NCI-H128 (cell line): ENCODE results near the gene AIRE.
"Not testable (repeated sequence)": the region's sequence is repeated elsewhere in the genome, so short reads cannot be mapped to it uniquely, and the experiment has no call there.

Source experiments
- DNase-seq: peaks from one replicate; lab custom pipeline; 2025; ENCODE audit not compliant: unreplicated experiment; lab: John Stamatoyannopoulos, UW

Gene AIRE

GRCh38 chr21:44265734-44266270 lies 19.9 kb upstream of the AIRE start:
- DNase-seq = no peak

GRCh38 chr21:44267655-44268142 lies 18.0 kb upstream of the AIRE start:
- no peak for DNase-seq

- DNase-seq = no peak
These were observed 16.6 kb upstream of the AIRE start for GRCh38 chr21:44269090-44269489.

DNA sequence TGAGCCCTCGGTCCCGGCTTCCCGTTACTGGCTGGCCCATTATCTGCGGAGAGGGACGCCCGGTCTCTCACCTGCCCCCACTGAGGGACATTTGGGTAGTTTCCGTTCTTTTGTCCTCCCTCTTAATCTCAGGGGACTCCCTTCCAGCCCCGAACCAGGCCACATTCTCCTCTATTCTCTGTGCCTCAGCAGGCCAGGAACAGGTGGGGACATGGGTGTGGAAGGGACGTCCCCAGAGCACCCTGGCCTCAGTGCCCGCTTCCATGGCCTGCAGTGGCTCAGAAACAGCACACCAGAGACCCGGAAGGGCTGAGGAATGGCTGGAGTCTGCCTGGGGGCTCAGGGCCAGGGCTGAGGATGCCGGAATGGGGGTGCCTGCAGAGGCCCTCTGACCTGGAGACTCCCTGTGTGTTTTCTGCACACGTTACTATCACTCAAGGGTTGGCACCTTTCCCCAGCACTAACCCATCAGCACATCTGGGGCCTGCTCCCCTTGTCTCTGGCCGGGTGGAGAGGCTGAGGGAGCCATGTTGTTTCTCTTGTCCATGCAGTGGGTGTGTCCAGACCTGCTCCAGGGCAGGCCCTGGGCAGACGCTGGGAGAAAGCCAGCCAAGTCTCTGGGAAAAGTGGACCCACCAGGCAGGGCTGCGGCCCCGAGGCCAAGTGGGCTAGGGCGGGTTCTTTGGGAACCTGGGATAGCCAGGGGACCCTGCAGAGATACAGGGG lies 14.0 kb upstream of the AIRE start:
- DNase-seq = no peak

DNA sequence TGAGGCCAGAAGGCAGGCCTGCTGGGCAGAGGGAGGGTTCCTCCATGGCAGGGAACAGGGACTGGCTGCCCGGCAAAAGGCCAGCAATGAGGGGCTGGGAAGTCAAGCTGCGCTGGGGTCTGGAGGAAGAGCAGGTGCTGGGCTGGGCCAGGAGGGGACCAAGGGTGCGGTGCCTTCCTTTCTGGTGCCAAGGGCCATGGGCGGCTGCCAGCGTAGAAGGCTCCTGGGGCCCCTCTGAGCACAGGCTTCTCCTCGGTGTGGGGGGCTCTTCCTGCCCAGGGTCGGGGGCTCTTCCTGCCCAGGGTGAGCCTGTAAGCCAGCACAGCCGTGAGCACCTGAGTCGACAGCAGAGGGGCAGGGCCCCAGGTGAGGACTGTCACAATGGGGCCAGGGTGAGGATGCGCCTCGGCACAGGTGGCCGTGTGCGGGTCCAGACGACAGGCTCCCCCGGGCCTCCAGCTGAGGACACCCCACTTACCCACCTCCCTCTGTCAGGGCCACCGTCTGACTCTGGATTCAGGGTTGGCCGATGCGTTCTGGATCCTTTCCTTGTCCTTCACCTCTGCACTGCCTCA lies 13.3 kb upstream of the AIRE start:
- no peak for DNase-seq

DNA sequence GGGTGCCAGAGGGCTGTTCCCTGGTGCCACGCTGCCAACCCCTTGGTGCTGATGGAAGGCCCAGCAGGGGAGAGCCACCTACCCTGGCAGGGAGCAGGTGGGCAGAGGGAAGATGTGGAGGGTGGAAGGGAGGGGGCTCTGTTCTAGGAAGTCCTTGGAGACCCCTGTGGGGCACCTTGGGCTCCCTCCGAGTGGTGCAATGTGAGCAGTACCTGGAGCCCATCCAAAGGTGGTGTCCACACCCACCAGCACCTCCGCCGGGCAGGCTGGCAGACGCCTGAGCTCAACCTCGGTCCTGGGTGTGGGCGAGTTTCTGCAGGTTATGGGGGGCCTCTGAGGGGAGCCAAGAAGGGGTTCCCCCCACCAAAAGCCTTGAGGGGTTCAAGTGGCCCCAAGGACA lies 12.6 kb upstream of the AIRE start:
- no peak for DNase-seq

GRCh38 chr21:44275041-44275440 lies 10.6 kb upstream of the AIRE start:
- no peak for DNase-seq

DNA sequence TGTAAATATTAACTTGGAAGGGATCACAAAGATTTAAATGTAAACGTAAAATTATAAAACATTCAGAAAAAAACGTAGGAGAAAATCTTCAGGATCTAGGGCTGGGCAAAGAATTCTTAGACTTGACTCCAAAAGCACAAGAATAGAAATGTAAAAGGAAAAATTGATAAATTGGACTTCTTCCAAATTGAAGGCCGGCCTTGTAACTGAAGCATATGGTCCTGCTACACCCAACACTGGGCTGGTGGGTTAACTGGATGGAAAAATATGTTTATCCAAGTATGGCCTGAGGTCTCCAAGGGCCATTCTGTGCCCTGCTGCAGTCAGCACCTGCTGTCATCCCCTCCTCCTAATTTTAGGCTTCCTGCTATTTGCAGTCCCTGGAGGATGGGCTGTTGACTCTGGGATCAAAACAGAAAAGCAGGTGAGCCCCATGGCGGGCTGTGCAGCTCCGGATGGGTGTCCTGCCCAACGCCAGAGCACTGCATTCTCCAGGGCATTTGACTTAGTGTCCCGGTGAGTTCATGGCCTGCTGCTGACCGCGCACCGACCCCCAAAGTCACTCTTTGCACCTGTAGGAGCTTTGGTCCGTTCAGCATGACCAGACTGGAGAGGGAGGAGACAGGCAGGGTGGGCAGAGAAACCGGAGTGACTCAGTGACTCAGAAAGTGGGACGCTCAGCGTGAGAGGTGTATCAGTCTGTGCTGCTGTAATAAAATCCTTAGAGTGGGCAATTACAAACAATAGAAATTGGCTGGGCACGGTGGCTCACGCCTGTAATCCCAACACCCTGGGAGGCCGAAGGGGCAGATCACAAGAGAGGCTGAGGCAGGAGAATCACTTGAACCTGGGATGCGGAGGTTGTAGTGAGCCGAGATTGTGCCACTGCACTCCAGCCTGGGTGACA lies 6.1 kb upstream of the AIRE start:
- DNase-seq = no peak

GRCh38 chr21:44281801-44282200 lies 3.9 kb upstream of the AIRE start:
- DNase-seq = no peak

- no peak for DNase-seq
These were observed 3.3 kb upstream of the AIRE start for GRCh38 chr21:44282370-44282769.

DNA sequence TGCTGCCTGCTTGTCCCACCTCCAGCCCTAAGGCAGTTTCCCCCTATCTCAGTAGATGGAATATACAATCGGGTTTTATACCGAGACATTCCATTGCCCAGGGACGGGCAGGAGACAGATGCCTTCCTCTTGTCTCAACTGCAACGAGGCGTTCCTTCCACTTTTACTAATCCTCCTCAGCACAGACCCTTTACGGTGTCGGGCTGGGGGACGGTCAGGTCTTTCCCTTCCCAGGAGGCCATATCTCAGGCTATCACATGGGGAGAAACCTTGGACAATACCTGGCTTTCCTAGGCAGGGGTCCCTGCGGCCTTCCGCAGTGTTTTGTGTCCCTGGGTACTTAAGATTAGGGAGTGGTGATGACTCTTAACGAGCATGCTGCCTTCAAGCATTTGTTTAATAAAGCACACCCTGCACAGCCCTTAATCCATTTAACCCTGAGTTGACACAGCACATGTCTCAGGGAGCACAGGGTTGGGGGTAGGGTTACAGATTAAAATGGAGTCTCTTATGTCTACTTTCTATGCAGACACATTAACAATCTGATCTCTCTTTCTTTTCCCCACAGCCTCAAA lies 2.4 kb upstream of the AIRE start:
- not testable (repeated sequence) for DNase-seq

- DNase-seq = no peak
These were observed 1.7 kb upstream of the AIRE start for GRCh38 chr21:44283948-44284347.

- DNase-seq = no peak
These were observed 525 bp downstream of the AIRE start for GRCh38 chr21:44286086-44286715.

DNA sequence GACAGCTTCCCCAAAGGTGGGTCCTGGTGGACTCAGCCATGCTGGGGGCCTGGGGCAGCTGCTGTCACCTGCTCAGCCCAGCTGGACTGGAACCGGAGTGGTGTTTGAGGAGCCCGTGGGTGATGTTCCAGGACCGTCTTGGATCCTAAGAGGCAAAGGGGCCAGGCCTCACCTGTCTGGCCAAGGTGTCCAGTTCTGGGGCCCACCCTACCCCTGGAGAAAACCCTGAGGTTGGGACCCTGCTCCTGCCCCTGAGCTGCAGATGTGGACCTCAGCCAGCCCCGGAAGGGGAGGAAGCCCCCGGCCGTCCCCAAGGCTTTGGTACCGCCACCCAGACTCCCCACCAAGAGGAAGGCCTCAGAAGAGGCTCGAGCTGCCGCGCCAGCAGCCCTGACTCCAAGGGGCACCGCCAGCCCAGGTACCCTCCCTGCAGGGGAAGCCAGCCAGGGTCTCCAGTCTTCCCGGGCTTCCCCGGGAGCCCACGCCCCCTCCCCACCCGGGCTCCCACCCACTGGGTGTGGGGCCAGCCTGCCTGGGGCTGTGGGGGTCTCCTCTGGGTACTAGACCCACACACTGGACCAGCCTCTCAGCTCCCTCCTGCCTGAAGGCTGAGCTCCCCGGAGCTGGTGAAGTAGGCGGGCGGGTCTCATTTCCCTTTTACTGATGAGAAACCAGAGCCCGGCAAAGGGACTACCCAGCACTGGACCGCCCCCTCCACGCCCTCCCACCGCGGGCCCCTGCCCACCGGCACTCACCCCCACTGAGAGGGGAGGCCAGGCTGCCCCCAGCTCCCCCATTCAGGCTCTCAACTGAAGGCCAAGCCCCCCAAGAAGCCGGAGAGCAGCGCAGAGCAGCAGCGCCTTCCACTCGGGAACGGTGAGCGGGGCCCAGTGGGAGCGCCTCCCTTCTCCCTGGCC lies 1.3 kb downstream of the AIRE start:
- DNase-seq = no peak

- no peak for DNase-seq
These were observed 2.8 kb downstream of the AIRE start for GRCh38 chr21:44288251-44289110.

- no peak for DNase-seq
These were observed 3.8 kb downstream of the AIRE start for GRCh38 chr21:44289381-44290010.

GRCh38 chr21:44290327-44291077 lies 4.8 kb downstream of the AIRE start:
- DNase-seq = no peak
